Large intestine (tissue), 3 donors: ENCODE data around the gene GAP43. TPM values are rescaled to one million over a fixed set of nuclear protein-coding genes. Genes with fewer than 3 reads are reported as not detected.

Source experiments
- DNase-seq, 2 donors: peaks; one replicate each; pipeline versions ENCODE4 v3.0.0 to v3.0.0-alpha.2; 2013
- H3K27ac ChIP-seq: one replicate; pipeline ENCODE4 v1.5.1; 2013; ENCODE audit warnings: low read length
- H3K27me3 ChIP-seq: 2 replicates; pipeline ENCODE4 v1.6.1; 2013; ENCODE audit warnings: low read length; ENCODE audit not compliant: control insufficient read depth, insufficient read depth
- H3K36me3 ChIP-seq: 2 replicates; pipeline ENCODE4 v1.6.1; 2013; ENCODE audit warnings: low read length; ENCODE audit not compliant: control insufficient read depth, insufficient read depth
- H3K4me1 ChIP-seq: one replicate; pipeline ENCODE4 v1.6.1; 2013; ENCODE audit warnings: low read length; ENCODE audit not compliant: control insufficient read depth, insufficient read depth
- H3K4me3 ChIP-seq: one replicate; pipeline ENCODE4 v1.5.1; 2013; ENCODE audit warnings: low read length
- H3K9me3 ChIP-seq: one replicate; pipeline ENCODE4 v1.6.1; 2013; ENCODE audit warnings: mild to moderate bottlenecking, low read depth, low read length, moderate library complexity; ENCODE audit not compliant: control insufficient read depth
- WGBS: methylation state at CpG from one replicate; pipeline ENCODE4 v1.1.5; 2013; ENCODE audit warnings: low lambda C conversion rate; ENCODE audit not compliant: insufficient coverage; 5-methylcytosine and 5-hydroxymethylcytosine counted together
- polyA plus RNA-seq: library from polyadenylated mRNA; unstranded; fragments of 120-200 nt; gene quantifications from one replicate; pipeline ENCODE4 v1.2.1, GENCODE V29; 2013

Gene GAP43
- polyA plus RNA-seq, 1 donor: 39.3 TPM

GRCh38 chr3:115595611-115596275, 27.6 kb upstream of the GAP43 start:
- DNase-seq: no peak
- Histone ChIP-seq H3K27me3 (no peaks in the 10 kb centered on the region), H3K36me3 (no peaks in the 10 kb centered on the region), H3K9me3 (no peaks in the 10 kb centered on the region), H3K4me1 (no peaks in the 10 kb centered on the region), H3K27ac (no peak overlapping the region), H3K4me3 (no peak overlapping the region)
- WGBS: 100% methylated on average over 1 of the region's 2 CpGs

- Histone ChIP-seq H3K27ac (no peak overlapping the region), H3K27me3 (no peaks in the 10 kb centered on the region), H3K4me1 (no peaks in the 10 kb centered on the region), H3K4me3 (no peak overlapping the region), H3K36me3 (no peaks in the 10 kb centered on the region), H3K9me3 (no peaks in the 10 kb centered on the region)
- no peak for DNase-seq
Measured at GRCh38 chr3:115598216-115598615, 25.1 kb upstream of the GAP43 start.

GRCh38 chr3:115602194-115602593, 21.1 kb upstream of the GAP43 start:
- no peaks in the 10 kb centered on the region for H3K9me3 ChIP-seq
- no peak for DNase-seq
- WGBS: no CpG with 5 or more reads among the region's 2 CpGs

GRCh38 chr3:115611630-115612029, 11.7 kb upstream of the GAP43 start:
- Histone ChIP-seq H3K36me3 (no peaks in the 10 kb centered on the region), H3K4me3 (no peak overlapping the region), H3K27ac (no peak overlapping the region), H3K9me3 (no peaks in the 10 kb centered on the region), H3K4me1 (no peaks in the 10 kb centered on the region), H3K27me3 (no peaks in the 10 kb centered on the region)
- no peak for DNase-seq
- 100% methylated on average over 2 of the region's 3 CpGs for WGBS

More at GRCh38 chr3:115602194-115602593, 21.1 kb upstream of the GAP43 start:
- no peaks in the 10 kb centered on the region for H3K27me3 ChIP-seq
- H3K36me3 ChIP-seq: no peaks in the 10 kb centered on the region
- H3K4me1 ChIP-seq: no peaks in the 10 kb centered on the region
- H3K27ac ChIP-seq: no peak overlapping the region
- H3K4me3 ChIP-seq: no peak overlapping the region

- Histone ChIP-seq H3K4me3 (no peak overlapping the region), H3K27me3 (no peaks in the 10 kb centered on the region), H3K4me1 (no peaks in the 10 kb centered on the region), H3K36me3 (no peaks in the 10 kb centered on the region), H3K9me3 (no peaks in the 10 kb centered on the region), H3K27ac (no peak overlapping the region)
- WGBS: no CpG with 5 or more reads among the region's 2 CpGs
- no peak for DNase-seq
Measured at GRCh38 chr3:115615001-115615814, 8.1 kb upstream of the GAP43 start.

GRCh38 chr3:115616461-115616860, 6.8 kb upstream of the GAP43 start:
- H3K9me3 ChIP-seq: no peaks in the 10 kb centered on the region
- no peak for DNase-seq
- no peaks in the 10 kb centered on the region for H3K27me3 ChIP-seq
- 100% methylated on average over 3 of the region's 4 CpGs for whole genome bisulfite sequencing
- H3K4me3 ChIP-seq: no peak overlapping the region
- H3K27ac ChIP-seq: no peak overlapping the region
- no peaks in the 10 kb centered on the region for H3K36me3 ChIP-seq
- no peaks in the 10 kb centered on the region for H3K4me1 ChIP-seq

GRCh38 chr3:115617591-115617990, 5.7 kb upstream of the GAP43 start:
- no peak for DNase-seq
- Histone ChIP-seq H3K36me3 (no peaks in the 10 kb centered on the region), H3K4me1 (no peaks in the 10 kb centered on the region), H3K27ac (no peak overlapping the region), H3K9me3 (no peaks in the 10 kb centered on the region), H3K27me3 (no peaks in the 10 kb centered on the region), H3K4me3 (no peak overlapping the region)
- 75% methylated on average over 1 of the region's 1 CpG for WGBS

- H3K4me3 ChIP-seq: peak overlapping the region; percentile 23
- no peak overlapping the region for H3K27ac ChIP-seq
- H3K36me3 ChIP-seq: no peaks in the 10 kb centered on the region
- DNase-seq: no peak
- no peaks in the 10 kb centered on the region for H3K4me1 ChIP-seq
- no CpG with 5 or more reads among the region's 11 CpGs for WGBS
- H3K9me3 ChIP-seq: peaks cover 3% of the 10 kb centered on the region
- H3K27me3 ChIP-seq: peaks cover 29% of the 10 kb centered on the region
Measured at GRCh38 chr3:115624029-115624741, 875 bp downstream of the GAP43 start.

- Histone ChIP-seq H3K27ac (no peak overlapping the region), H3K4me1 (no peaks in the 10 kb centered on the region), H3K36me3 (no peaks in the 10 kb centered on the region), H3K27me3 (peaks cover 29% of the 10 kb centered on the region), H3K4me3 (no peak overlapping the region), H3K9me3 (peaks cover 3% of the 10 kb centered on the region)
- DNase-seq: no peak
- no CpG with 5 or more reads among the region's 5 CpGs for WGBS
Measured at GRCh38 chr3:115624901-115625300, 1.6 kb downstream of the GAP43 start.

GRCh38 chr3:115626006-115626409, 2.7 kb downstream of the GAP43 start:
- H3K27ac ChIP-seq: no peak overlapping the region
- H3K27me3 ChIP-seq: peaks cover 29% of the 10 kb centered on the region
- H3K9me3 ChIP-seq: peaks cover 3% of the 10 kb centered on the region
- no peak overlapping the region for H3K4me3 ChIP-seq
- WGBS: no CpG with 5 or more reads among the region's 5 CpGs
- H3K36me3 ChIP-seq: no peaks in the 10 kb centered on the region
- DNase-seq: no peak
- H3K4me1 ChIP-seq: no peaks in the 10 kb centered on the region
